A549 (cell line): ENCODE measurements around the gene EFHC1.

Experiments used
- CEBPB ChIP-seq, 2 experiments: fragments of >200 bp in 1 of 2; sonication (Bioruptor Twin) in 1 of 2; formaldehyde crosslinking in 1 of 2; IDR thresholded peaks; 2 replicates each; pipeline ENCODE4 v1.6.1; 2012 to 2016
- CTCF ChIP-seq: fragments of >200 bp; sonication (Bioruptor Twin); formaldehyde crosslinking; IDR thresholded peaks from 3 replicates; pipeline ENCODE4 v1.5.1; 2016
- EHMT2 ChIP-seq: fragments of 200-600 bp; sonication (generic); IDR thresholded peaks from 2 replicates; pipeline ENCODE4 v1.6.1; 2016; ENCODE audit warnings: antibody characterized with exemption, low read depth, mild to moderate bottlenecking, moderate library complexity
- EP300 ChIP-seq, 2 experiments: fragments of >200 bp; sonication (Bioruptor Twin); formaldehyde crosslinking; IDR thresholded peaks; 2 replicates in 1 of 2; 3 replicates in 1 of 2; pipeline ENCODE4 v1.6.1; 2016 to 2017
- HDAC2 ChIP-seq: fragments of 200-600 bp; sonication (generic); IDR thresholded peaks from 2 replicates; pipeline ENCODE4 v1.6.1; 2016
- HOXA7 ChIP-seq: fragments of 250-450 bp; sonication (Bioruptor Pico); IDR thresholded peaks from 2 replicates; pipeline ENCODE4 v1.5.0; 2020; ENCODE audit warnings: mild to moderate bottlenecking, moderate library complexity
- JUNB ChIP-seq: fragments of >200 bp; sonication (Bioruptor Twin); formaldehyde crosslinking; IDR thresholded peaks from 2 replicates; pipeline ENCODE4 v1.6.1; 2016
- KDM1A ChIP-seq: fragments of 200-600 bp; sonication (generic); IDR thresholded peaks from 2 replicates; pipeline ENCODE4 v1.6.1; 2016; ENCODE audit warnings: low read depth, mild to moderate bottlenecking
- NFE2L2 ChIP-seq: fragments of 150-350 bp; conservative IDR thresholded peaks from 2 replicates; pipeline ENCODE4 v1.6.1; 2014; ENCODE audit warnings: low read length
- NR3C1 ChIP-seq: fragments of >200 bp; sonication (Bioruptor Twin); formaldehyde crosslinking; IDR thresholded peaks from 3 replicates; pipeline ENCODE4 v1.6.1; 2017
- PHF8 ChIP-seq: fragments of 200-600 bp; sonication (generic); IDR thresholded peaks from 2 replicates; pipeline ENCODE4 v1.6.1; 2016; ENCODE audit warnings: low read depth, mild to moderate bottlenecking, antibody characterized with exemption, moderate library complexity, borderline replicate concordance
- POLR2A ChIP-seq: IDR thresholded peaks from 2 replicates; pipeline ENCODE4 v1.6.1; 2012; ENCODE audit warnings: mild to moderate bottlenecking, low read length
- SREBF2 ChIP-seq: fragments of 450-650 bp; IDR thresholded peaks from 2 replicates; pipeline ENCODE4 v1.6.1; 2014; ENCODE audit warnings: mild to moderate bottlenecking, moderate library complexity
- USF2 ChIP-seq: fragments of 450-650 bp; IDR thresholded peaks from 2 replicates; pipeline ENCODE4 v1.6.1; 2014; ENCODE audit warnings: antibody characterized with exemption

DNA sequence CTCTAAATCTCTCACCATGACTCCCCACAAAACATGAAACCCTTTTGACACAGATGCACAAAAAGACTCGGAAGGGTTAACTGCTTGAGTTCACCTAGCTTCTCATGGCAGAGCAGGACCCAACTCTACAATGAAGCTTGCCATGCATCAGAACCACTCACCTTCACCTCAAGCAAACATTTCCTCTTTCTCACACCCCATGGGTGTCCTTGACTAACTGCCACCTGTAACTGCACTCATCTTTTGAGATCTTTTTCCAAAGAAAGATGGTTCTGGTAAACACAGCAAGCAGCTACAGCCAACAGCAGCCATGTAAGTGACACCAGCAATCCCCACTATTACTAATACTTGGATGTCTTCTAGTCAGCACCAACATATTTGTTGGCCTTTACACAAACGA is 76.5 kb downstream of the EFHC1 start:
- TF ChIP-seq JUNB (no peak), CTCF (no peak), CEBPB (IDR thresholded peaks at IDR 0.05) (no peak), PHF8 (no peak), NR3C1 (no peak), HDAC2 (no peak), POLR2A (no peak), KDM1A (no peak), NFE2L2 (no peak), USF2 (no peak), SREBF2 (no peak), EHMT2 (no peak), HOXA7 (CRISPR knock-in tag) (no peak), EP300 (IDR thresholded peaks at IDR 0.05) (no peak)
